Esophagus squamous epithelium (tissue), 4 donors: ENCODE measurements around the gene DCC.

ENCODE experiments used
- POLR2A ChIP-seq, 4 donors: fragments of 450-650 bp; IDR thresholded peaks; one replicate each; pipeline ENCODE4 v1.6.1; 2017; ENCODE audit warnings: antibody characterized with exemption in 4 of 4, mild to moderate bottlenecking in 4 of 4, moderate library complexity in 3 of 4
- TF ChIP-seq, protein P1 (sequence below), 6 experiments: fragments of 450-650 bp in 4 of 6; fragments of 200-600 bp in 2 of 6; sonication (generic) in 2 of 6; IDR thresholded peaks; one replicate each; pipeline ENCODE4 v1.5.1; 2016 to 2019; ENCODE audit warnings: antibody characterized with exemption in 6 of 6, mild to moderate bottlenecking in 4 of 6, moderate library complexity in 4 of 6

- TF ChIP-seq, protein P1, sequence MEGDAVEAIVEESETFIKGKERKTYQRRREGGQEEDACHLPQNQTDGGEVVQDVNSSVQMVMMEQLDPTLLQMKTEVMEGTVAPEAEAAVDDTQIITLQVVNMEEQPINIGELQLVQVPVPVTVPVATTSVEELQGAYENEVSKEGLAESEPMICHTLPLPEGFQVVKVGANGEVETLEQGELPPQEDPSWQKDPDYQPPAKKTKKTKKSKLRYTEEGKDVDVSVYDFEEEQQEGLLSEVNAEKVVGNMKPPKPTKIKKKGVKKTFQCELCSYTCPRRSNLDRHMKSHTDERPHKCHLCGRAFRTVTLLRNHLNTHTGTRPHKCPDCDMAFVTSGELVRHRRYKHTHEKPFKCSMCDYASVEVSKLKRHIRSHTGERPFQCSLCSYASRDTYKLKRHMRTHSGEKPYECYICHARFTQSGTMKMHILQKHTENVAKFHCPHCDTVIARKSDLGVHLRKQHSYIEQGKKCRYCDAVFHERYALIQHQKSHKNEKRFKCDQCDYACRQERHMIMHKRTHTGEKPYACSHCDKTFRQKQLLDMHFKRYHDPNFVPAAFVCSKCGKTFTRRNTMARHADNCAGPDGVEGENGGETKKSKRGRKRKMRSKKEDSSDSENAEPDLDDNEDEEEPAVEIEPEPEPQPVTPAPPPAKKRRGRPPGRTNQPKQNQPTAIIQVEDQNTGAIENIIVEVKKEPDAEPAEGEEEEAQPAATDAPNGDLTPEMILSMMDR (IDR thresholded peaks at IDR 0.05), result no peak
- no peak for TF ChIP-seq POLR2A (IDR thresholded peaks at IDR 0.05)
Measured at GRCh38 chr18:52888014-52888413, 548.0 kb downstream of the DCC start.
